Germinal center (tissue), 1 donor: ENCODE data around the gene KRTAP5-6.

Experiments
- DNase-seq: peaks from one replicate; pipeline ENCODE4 v3.0.0; 2012; ENCODE audit warnings: mixed read lengths, low spot score

KRTAP5-6 gene

GRCh38 chr11:1702506-1702905 lies 5.5 kb downstream of the KRTAP5-6 start:
- DNase-seq, result no peak

DNA sequence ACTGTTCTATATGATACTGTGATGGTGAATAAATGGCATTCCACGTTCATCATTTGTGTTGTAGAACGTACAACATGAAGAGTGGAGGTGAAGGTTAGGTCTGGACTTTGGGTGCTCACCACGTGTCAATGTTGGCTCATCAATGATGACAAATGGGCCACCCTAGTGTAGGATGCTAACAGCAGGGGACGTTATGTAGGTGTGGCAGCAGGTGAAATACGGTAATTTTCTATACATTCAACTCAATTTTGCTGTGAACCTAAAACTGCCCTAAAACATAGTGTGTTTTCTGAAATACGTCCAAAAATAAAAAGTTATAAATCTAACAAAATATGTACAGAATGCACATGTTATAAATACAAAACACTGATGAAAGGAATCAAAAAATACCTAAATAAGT lies 6.2 kb downstream of the KRTAP5-6 start:
- DNase-seq, result no peak

GRCh38 chr11:1705126-1706052 lies 8.4 kb downstream of the KRTAP5-6 start:
- DNase-seq, result no peak

- no peak for DNase-seq
Observed at GRCh38 chr11:1706634-1707400, 9.8 kb downstream of the KRTAP5-6 start.

GRCh38 chr11:1707751-1708150 lies 10.8 kb downstream of the KRTAP5-6 start:
- DNase-seq, result no peak

GRCh38 chr11:1708716-1709115 lies 11.7 kb downstream of the KRTAP5-6 start:
- no peak for DNase-seq

DNA sequence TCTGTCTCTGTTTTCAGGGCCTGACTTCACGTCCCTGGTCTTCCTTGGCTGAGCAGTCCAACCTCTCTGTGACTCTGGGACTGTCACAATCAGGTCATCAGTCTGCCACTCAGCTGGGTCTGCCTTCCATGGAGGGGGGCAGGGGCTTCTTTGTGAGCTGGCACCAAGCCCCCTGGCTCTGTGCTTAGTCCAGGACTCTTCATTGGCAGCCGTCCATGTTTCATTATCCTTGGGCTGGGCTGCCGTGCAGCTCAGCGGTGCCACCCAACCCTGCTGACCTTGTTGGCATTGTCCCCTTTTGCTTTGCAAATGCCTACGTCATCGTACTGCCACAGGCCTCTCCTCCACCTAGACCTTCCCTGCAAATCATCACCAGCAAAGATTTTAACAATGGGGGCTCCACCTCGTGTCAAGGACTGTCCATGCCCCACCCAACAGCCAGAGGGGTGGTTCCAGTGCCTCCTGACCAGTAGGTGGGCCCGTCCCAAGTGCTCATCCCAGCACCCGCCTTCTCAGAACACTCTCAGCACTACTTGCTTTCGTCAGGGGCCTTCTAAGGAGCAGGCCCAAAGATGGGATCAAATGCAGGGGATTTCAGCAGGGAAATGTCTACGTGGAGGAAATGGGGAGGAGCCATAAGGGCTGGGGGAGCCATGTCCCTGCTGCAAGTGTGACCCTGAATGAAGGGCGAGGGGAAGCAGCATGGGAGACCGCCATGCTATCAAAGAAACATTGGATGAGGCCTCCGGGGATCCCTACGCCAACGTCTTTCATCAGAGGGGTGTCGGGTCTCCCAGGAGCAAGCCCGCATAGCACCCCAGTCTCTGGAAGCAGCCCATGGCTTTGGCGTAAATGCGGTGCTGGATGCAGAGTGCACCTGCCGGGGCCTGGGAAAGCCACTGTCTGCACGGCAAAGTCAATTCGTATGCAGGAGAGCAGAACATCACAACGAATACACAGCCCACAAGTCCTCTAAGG lies 18.2 kb downstream of the KRTAP5-6 start:
- DNase-seq, result no peak

DNA sequence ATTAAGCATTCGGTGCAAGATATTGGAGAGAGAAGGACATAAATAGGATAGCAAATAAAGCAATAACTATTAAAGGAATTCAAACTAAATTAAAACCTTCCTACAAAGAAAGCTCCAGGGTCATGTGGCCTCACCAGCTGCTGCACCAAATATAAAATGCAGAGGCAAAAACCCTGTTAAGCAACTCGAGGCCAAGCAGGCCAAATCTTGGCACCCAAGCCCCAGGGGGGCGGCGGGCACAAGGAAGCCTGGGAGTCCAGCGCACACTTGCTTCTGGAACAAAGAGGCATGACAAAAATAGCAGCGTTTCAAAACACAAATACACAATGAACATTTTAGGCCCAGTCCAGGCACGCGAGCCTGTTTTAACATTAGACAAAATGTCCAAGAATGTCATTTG lies 20.8 kb downstream of the KRTAP5-6 start:
- DNase-seq, result no peak

DNA sequence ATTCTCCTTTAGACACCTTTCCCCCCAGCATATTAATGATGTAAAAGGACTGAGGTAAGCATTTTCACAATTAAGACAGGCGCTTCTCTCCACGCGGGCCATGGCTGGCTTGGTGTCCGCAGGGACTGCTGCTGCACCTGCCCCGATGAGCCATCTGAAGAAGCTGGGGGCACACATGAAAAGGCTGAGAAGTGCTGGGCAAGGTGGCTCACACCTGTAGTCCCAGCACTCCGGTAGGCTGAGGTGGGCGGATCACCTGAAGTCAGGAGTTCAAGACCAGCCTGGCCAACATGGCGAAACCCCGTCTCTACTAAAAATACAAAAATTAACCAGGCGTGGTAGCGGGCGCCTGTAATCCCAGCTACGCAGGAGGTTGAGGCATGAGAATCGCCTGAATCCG lies 21.3 kb downstream of the KRTAP5-6 start:
- DNase-seq, result no peak

- no peak for DNase-seq
Observed at GRCh38 chr11:1719781-1720180, 22.8 kb downstream of the KRTAP5-6 start.

GRCh38 chr11:1727096-1727690 lies 30.2 kb downstream of the KRTAP5-6 start:
- DNase-seq, result no peak

DNA sequence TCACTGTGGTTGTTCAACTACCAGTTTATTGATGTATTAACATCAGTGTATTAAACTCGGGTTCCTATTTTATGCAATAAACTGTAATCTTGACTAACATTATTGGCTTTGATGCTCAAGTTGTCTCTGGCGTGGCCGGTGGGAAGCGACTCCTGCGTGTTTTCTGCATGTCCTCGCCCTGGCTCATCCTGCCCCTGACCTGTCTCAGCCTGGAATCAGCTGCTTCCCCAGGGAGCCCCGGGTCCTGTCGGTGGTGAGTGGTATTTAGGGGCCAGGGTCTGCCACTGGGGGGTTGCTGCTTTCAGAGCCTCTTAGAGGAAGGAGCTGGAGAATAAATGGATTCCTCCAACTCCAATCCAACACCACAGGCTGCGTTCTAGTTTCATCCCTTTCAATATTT lies 30.9 kb downstream of the KRTAP5-6 start:
- DNase-seq, result no peak

GRCh38 chr11:1728301-1728700 lies 31.3 kb downstream of the KRTAP5-6 start:
- no peak for DNase-seq

GRCh38 chr11:1728931-1729691 lies 32.1 kb downstream of the KRTAP5-6 start:
- DNase-seq, result peak; percentile 35

DNA sequence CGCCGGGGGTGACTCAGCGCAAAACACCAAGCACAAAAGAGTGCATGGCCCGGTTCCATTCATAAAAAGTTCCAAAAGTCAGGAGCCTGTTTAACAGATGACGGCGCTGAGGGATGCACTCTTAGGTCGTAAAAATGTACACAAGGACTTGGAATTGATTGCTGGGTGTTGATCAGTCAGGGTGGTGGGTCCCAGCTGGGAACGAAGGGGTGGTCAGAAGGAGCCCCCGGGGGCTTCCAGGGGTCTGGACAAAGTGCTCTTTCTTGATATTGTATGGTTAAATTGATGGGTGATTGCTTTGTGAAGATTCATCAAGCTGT lies 32.7 kb downstream of the KRTAP5-6 start:
- no peak for DNase-seq

DNA sequence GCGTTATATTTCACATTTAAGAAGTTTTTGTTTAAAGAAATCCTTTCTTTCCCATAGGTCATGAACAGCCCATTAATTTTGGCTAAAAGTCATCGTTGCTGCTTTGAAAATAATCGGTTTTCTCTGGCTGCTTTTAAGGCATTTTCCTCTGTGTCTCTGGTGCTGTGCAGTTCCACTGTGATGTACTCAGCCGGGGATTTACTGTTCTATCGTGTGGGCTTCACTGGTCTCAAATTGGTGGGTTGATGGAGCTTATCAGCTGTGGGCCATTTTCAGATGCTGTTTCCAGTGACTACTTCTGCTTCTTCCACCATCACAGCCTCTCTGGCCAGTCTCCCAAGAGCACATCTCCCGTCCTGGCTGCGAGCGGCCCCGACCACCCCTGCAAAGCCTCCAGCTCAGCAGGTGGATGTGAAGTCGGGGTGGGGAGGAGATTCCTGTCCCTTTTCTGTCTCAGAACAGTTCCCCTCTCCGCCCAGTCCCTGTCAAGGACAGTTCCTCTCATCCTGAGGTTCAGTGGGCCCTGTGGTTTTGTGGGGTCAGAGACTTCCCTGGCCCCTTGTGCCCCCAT lies 33.1 kb downstream of the KRTAP5-6 start:
- no peak for DNase-seq

DNA sequence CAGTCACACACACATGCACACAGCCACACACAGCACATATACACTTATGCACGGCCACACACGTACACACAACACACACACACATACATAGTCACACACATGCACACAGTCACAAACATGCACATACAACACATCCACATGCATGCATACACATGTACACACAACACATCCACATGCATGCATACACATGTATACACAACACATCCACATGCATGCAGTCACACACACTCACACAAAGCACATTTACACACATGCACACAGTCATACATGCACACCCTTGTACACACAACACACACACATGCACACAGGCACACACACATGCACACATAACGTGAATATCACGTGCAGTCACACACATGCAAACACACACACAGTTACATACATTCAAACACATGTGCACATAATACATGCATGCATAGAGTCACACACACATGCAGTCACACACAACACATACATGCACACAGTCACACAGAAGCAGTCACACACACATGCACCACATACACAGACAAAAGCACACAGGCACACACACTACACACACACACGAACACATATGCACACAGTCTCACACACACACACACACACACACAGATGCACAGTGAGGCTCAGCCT lies 34.6 kb downstream of the KRTAP5-6 start:
- DNase-seq, result no peak

- no peak for DNase-seq
Observed at GRCh38 chr11:1732418-1733008, 35.5 kb downstream of the KRTAP5-6 start.

DNA sequence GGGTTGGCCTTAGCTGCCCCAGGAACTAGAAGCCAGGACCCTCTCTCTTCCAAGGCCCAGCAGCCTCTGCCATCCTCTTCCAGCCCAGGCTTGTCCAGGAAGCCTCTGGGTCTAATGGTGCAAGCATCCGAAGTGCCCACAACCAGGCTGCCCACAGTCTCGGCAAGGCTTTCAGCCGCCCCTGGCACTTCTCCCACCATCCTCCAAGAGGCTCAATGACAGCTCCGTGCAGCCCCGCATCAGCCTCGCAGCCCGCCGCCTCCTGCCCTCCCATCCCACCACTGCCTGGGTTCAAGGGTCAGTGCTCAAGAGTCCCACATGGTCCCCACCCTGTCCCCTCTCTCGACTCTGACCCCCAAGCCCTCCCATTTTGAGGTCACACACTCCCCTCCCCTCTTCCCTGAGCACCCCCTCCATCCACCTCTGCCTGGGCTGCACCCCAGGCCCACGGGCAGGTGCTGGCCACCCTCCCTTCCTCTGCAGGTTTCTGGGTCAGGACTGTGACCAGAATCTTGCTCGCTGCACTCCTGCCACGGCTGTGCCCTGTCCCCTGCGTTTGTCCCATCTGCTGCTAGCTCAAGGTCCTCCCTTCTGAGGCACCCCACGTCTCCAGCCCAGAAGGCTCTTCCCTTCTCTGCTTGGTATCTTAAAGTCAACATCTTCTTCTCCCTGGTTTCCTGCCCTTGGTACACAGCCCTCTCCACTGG lies 36.2 kb downstream of the KRTAP5-6 start:
- no peak for DNase-seq
